ENCODE measurements around the gene BTBD2. TPM values are rescaled to one million over a fixed set of nuclear protein-coding genes. Genes with fewer than 3 reads are reported as not detected.
"Not testable (repeated sequence)": the region's sequence is repeated elsewhere in the genome, so short reads cannot be mapped to it uniquely, and the experiment has no call there.

Gene BTBD2
- total and polyA plus RNA-seq, 8 donors = 63.1 to 112 (median 95.2) TPM

DNA sequence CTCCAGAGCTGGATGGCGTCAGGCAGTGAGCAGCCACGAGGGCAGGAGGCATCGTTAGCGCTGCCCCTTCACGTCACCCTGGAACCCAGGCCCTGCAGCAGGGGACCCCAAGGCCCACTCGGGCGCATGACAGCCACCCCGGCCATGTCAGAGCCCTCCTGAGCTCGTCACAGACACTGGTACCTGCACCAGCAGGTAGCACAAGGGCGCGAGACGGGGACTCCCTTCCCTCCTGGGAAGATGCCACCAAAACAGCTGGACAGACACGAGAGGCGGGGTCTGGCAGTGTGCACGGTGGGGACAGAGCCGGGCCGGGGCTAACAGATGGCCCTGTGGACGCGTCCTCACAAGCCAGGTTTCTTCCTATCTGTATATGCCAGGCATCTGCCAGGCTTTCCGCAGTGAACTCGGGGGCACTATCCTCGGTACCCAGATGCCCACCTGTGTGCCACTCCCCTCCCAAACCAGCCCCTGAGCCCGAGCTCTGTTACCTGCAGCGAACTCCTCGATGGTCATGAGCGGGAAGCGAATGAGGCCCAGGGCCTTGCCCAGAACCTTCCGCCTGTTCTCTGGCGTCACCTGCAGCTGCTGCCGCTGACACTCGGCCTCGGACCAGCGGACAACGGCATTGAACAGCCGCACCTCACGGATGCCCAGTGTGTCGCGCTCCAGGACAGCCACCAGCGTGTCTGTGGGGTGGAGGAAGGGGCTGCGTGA is 25.8 kb downstream of the BTBD2 start:
- Histone ChIP-seq H3K4me1 (no peaks in the 10 kb centered on the region), H3K27me3 (no peaks in the 10 kb centered on the region), H3K4me3 (no peak overlapping the region), H3K9me3 (no peaks in the 10 kb centered on the region), H3K36me3 (peaks cover 0 to 86% of the 10 kb centered on the region in 2 donors), H3K27ac (no peak overlapping the region)
- intact Hi-C loops (cut with DNase I) = no loop called here
- DNase-seq (no peak), ATAC-seq (no peak)
- no peak for TF ChIP-seq CTCF (IDR thresholded peaks at IDR 0.05)

DNA sequence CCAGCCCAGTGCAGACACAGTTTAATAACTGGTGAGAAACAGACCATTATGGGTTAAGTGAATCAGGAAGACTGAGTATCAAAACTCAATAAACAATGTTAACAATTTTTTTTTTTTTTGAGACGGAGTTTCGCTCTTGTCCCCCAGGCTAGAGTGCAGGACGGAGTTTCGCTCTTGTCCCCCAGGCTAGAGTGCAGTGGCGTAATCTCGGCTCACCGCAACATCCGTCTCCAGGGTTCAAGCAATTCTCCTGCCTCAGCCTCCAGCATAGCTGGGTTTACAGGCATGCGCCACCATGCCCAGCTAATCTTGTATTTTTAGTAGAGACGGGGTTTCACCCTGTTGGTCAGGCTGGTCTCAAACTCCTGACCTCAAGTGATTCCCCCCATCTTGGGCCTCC is 27.1 kb downstream of the BTBD2 start:
- intact Hi-C loops (cut with DNase I); ATAC-seq; DNase-seq; H3K27me3 ChIP-seq; H3K9me3 ChIP-seq; H3K27ac ChIP-seq; H3K4me1 ChIP-seq; H3K4me3 ChIP-seq: not testable (repeated sequence)
- peaks cover 0 to 93% of the 10 kb centered on the region in 2 donors for H3K36me3 ChIP-seq

GRCh38 chr19:1987197-1988187 is 28.0 kb downstream of the BTBD2 start:
- peak; percentile 3 for ATAC-seq
- no peaks in the 10 kb centered on the region for H3K9me3 ChIP-seq
- intact Hi-C loops (cut with DNase I) = no loop called here
- H3K27ac ChIP-seq = no peak overlapping the region
- no peak for TF ChIP-seq CTCF (IDR thresholded peaks at IDR 0.05)
- DNase-seq = no peak
- H3K27me3 ChIP-seq = no peaks in the 10 kb centered on the region
- H3K4me3 ChIP-seq = no peak overlapping the region
- no peaks in the 10 kb centered on the region for H3K4me1 ChIP-seq
- peaks cover 0 to 99% of the 10 kb centered on the region in 2 donors for H3K36me3 ChIP-seq

GRCh38 chr19:1986357-1987162 is 29.0 kb downstream of the BTBD2 start:
- no peak overlapping the region for H3K27ac ChIP-seq
- H3K4me3 ChIP-seq = no peak overlapping the region
- no peaks in the 10 kb centered on the region for H3K27me3 ChIP-seq
- TF ChIP-seq CTCF (IDR thresholded peaks at IDR 0.05) = no peak
- ATAC-seq (peak; percentile 13), DNase-seq (no peak)
- H3K36me3 ChIP-seq = peaks cover 0 to 99% of the 10 kb centered on the region in 2 donors
- H3K4me1 ChIP-seq = no peaks in the 10 kb centered on the region
- no peaks in the 10 kb centered on the region for H3K9me3 ChIP-seq
- intact Hi-C loops (cut with DNase I) = no loop called here

DNA sequence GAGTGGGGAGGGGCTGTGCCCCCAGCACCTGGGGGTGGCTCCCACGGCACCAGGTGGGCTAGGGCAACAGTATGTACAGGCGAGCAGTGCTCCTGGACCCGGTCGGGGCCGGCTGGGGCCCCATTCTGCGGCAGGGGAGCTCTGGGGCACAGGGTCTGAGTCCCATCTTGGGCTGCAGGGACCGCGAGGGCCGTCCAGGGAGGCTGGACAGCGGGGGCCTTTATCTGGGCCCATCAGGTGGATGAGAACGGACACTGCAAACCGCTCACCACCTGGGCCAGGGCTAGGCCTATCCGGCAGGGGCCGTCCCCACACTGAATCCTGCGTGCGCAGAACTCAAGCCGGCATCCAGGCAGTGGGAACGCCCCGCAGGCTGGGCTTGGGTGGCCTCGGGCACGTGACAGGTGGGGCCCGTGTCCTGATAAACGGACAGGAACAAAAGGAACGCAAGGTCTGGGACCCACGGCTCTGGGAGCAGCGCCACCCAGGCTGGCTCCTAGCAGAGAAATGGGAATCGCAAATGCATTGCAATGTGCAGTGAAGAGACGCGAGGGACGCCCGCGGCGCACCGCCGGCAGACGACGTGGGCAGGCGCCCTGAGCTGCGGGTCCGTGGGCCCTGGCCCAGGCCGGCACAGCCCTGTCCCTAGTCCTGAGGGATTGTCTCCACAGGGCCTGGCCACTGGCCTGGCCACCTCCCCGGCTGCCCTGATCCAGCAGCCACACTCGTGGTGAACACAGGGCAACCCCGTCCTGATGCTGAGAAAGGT is 29.7 kb downstream of the BTBD2 start:
- intact Hi-C loops (cut with DNase I) = no loop called here
- Histone ChIP-seq H3K27ac (no peak overlapping the region), H3K4me3 (no peak overlapping the region), H3K27me3 (no peaks in the 10 kb centered on the region), H3K9me3 (no peaks in the 10 kb centered on the region), H3K4me1 (no peaks in the 10 kb centered on the region), H3K36me3 (peaks cover 0 to 100% of the 10 kb centered on the region in 2 donors)
- no peak for TF ChIP-seq CTCF (IDR thresholded peaks at IDR 0.05)
- DNase-seq = no peak
- ATAC-seq = peak; percentile 11

Data from left lung (tissue), 10 donors.